T1000 (cell line): ENCODE results near the gene TMEM117.
"Not testable (repeated sequence)": the region's sequence is repeated elsewhere in the genome, so short reads cannot be mapped to it uniquely, and the experiment has no call there.

Source experiments
- DNase-seq: peaks from one replicate; lab custom pipeline; 2025; ENCODE audit warnings: mixed read lengths; lab: John Stamatoyannopoulos, UW

TMEM117 gene

DNA sequence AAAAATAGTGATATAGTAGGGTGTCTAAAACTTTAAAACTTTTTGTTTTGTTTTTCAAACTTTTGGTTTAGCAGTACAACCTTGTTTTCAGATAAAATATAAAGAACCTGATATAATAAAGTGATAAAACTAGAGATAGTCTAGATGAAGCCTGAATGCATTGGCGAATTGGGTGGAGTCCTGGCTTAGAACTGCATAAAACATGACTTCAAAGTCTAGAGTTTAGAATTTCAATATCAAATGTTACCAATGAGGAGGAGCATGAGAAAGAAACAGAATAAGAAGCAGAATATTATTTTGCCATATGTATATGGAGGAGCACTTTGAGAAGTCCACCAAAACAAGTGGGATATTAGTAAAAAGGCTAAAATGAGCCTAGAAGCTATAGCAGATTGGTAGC lies 263.6 kb downstream of the TMEM117 start:
- DNase-seq, result no peak

DNA sequence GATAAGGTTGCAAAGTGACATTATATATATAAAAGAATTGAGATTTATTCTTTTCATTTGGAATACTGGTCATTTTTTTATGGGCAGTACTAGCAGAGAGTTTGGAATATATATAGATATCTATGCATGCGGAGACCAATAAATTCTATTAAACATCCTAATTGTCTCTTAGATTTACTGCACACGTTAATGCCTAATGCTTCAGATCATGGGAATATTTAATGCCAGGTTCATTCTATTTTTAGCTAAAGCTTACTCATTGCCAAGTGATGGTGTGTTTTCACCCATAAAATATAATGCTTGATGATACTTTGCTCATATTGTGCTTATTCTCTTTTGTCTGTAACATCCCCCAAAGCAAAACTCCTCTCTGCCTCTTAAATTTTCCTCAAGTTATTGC lies 264.4 kb downstream of the TMEM117 start:
- DNase-seq, result no peak

DNA sequence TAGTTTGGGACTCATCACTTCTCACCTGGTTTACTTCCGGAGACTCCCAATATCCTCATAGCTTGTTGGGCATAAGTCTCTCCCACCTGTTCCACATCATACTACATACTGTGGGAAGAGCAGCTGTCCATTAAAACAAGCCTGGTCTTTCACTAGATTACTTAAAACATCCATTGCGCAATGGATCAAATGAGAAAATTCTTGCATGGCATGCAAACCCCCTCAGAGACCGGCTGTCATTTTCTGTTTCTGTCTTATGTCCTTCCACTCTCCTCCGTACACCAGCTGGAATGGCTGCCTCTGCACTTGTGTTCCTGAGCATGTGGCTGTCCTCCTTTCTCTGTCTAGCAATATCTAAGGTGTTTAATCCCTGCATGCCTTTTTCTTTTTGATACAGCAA lies 265.6 kb downstream of the TMEM117 start:
- DNase-seq, result no peak

DNA sequence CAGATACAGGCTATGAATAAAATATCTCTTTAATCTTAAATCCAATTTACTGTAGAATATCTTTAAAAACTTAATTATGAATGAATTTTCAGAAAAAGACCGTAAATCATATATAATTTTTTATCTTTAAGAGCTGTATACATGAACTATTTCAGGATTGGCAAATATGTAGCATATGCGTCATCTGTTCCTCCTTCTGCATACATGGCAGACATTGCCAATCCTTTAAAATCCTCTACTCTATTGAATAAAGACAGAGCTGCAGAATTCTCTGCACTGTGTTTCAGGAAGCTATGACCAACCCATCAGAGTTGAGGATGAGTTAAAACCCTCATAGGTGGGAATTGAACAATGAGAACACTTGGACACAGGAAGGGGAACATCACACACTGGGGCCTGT lies 279.0 kb downstream of the TMEM117 start:
- no peak for DNase-seq

DNA sequence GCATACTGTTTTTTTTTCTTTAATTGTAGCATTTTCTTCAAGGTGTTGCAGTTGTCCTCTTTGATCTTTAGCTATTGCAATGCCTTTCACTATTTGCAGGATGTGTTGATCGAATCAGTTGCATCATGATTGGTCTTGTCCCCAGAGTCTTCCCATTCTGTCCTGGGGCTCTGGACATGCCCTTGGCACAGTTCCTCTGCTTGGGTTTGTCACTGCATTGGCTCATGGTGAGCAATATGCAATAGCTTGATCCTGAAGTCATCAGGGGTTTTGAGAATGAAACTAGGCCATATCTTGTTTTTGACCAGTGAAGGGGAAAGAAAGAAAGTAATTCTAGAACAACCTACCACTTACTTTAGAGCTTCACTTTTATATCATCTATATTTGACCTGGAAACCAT lies 281.5 kb downstream of the TMEM117 start:
- DNase-seq, result no peak

DNA sequence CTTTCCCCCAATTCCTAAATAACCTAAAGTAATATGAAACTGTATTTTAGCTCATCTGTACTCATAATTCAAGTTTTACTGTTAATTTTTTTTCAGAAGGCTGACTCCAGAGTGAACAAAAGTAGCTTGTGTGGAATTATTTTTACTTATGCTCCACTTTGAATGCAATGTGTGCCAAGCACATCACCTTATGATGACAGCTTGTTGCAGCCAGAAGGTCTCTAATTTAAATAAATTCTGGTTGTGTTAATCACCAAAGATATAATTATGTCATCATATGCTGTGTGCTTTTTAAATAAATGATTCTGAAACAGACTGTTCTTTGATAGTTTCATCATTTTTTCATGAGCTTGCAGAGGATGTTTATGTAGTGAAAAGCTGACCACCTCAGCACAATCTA lies 283.1 kb downstream of the TMEM117 start:
- DNase-seq, result no peak

DNA sequence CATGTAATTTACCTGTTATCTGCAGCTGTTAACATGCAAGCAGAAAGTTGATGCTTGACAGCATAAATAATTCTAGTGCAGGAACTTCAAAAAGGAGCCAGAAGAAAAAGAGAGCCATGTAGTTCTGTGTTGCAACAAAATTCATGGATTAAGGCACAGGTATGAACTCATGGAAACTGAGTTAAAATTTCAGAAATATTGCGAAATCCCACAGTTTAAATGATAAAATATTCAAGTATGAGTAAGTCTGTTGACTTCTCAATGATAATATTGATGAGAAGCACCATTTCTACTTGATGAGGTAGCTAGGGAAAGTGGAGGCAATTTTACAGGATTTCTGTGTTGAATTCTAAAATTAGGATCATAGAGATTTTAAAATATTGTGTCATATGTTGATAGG lies 290.9 kb downstream of the TMEM117 start:
- no peak for DNase-seq

DNA sequence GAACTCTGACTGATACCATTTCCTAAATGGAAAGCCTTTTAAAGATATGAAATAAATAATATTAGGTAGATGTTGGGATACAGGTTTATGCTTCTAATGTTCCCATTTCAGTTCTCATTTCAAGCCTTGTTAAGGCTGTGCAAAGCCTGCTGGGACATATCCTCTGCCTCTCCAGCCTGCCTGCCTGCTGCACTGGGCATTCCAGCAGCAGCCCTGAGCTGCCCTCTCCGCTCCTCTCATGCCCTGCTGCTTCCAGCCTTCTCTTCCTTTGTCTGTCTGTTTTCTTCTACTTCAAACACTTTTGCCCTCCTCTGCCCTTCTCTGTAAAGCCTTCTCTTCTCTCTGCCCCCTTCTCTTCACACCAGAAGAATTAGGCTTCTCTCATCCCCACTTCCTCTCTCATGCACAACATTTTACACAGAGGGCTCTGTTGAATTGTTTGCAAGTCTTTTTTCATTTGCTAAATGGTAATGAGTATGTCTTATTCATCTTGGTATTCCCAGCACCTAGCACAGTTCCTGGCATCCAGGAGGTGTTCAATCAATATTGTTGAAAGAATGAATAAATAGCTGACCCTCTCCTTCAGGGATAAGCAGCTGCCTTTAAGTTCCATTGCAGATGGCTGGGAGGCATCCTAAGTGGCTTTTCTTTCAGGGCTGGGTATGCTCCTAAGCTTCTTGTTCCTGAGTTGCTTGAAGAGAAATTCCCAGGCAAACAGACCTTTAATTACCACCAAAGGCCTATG lies 292.3 kb downstream of the TMEM117 start:
- no peak for DNase-seq

DNA sequence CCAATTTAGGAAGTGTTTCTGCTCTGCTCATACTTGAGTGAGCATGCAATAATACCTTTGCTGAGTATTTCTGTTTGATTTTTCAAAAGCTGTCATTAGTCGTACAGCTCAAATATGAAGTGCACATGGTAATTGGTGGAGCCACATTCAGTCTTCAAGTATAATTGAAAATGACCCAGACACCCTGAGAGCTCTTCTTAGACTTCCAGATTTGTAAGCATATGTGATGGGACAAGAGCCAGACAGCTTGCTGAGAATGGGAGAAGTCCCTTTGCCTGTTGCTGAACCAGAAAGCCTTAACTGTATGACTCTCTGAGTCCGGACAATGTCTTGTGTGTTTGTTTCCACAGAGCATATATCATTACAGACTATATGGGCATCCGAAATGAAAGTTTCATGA lies 307.3 kb downstream of the TMEM117 start:
- no peak for DNase-seq

DNA sequence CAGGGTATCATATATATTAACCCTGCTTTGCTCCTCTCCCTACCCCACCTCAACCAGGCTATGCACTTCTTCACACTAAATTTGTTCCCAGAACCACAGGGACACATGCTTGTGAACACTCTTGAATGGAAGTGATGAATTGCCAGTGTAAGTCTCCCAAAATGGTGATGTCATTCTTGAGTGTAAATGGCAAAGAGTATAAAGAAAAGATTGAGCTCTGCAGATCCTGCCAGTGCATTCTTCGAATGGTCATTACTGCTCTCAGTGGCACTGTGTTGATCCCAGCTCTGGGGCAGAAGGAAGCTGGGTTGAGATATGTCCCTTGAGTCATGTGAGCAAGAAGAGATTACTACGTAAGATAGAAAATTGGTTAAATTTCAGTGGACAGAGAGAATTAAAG lies 313.1 kb downstream of the TMEM117 start:
- DNase-seq, result no peak

DNA sequence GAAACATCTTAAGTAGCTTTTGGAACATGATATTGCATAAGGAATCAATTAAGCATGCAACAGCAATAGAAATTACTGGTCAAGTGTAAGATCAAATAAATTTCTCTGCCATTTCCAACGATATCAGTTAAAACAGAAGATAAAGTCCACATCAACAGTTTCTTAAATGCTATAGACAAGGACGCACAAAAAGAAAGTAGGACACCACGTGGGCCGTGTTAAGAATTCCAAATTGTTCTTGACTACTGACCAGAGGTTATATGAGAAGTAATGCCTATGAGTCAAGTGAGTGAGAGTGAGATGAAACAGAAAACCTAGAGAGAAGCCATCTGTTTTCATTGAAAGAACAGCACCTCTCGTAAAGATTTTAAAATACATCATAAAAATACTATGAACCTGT lies 318.2 kb downstream of the TMEM117 start:
- no peak for DNase-seq

DNA sequence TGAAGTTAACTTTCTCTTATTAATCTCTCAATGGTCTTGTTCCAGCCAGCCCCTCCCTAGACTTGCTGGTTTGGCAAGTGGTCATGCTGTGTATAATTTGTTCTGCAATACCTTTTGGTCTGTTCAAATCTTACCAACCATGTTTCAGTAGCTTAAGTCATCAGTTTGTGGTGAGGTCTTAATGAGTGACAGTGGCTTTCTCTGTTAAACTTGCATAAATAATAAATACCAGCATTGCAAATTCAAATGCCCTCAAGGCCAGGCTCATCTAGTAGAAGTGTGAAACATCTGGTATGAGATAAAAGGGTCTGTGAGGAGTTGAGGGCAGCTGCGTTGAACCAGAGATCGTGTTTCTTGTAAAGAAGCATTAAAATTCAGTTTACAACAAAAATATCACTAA lies 319.5 kb downstream of the TMEM117 start:
- DNase-seq, result no peak

DNA sequence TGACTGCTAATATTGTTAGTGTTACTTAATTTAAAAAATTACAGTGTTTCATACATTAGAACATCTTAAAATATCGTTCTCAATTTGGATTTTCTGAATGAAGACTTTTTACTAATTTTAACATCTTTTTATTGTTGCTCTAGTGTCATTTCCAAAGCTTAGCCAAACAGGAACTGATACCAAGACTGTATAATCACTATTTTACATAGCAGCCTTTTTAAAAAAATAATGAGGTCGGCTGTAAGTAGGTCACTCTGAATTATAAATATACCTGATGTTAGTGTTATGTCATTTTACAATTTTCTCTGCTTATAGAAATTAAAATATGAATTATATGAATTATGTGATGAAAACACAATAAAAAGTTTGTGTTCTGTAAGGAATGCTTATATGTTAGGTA lies 321.5 kb downstream of the TMEM117 start:
- DNase-seq, result no peak

DNA sequence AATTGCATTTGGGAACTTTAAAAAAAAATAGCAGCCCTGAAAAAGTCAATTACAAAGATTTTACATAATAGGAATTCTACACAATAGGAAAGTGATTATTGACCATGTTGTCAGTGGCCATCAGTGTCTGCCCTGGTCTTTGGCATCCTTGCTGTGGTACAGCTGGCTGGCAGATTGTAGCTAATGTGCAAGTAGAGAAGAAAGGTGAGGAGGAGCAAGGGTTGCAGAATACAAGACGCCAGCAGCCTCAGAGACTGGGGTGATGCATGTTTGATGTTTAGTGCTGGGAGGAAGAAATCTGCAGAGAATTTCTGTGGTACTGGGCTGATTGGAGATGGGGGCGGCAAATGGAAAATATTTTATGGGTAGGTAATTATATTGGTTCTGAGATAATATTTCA lies 322.9 kb downstream of the TMEM117 start:
- no peak for DNase-seq

DNA sequence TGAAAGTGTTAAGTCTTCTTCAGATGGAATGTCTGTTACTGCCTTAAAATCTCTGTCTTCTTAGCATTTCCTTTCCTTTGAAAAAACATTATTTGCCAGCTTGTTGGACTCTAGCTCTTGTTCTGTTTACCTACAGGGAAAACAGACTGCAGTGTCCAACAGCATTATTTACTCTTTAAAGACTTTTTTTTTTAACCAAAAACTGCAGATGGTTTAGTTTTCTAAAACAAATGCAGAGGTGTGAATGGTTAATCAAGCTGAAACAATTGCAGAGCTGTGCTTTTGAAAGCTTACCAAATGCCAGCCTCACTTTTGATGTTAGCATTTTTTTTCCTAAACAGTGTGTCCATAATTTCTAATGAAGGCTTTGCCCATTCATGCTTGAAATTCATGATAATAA lies 323.3 kb downstream of the TMEM117 start:
- DNase-seq, result no peak

DNA sequence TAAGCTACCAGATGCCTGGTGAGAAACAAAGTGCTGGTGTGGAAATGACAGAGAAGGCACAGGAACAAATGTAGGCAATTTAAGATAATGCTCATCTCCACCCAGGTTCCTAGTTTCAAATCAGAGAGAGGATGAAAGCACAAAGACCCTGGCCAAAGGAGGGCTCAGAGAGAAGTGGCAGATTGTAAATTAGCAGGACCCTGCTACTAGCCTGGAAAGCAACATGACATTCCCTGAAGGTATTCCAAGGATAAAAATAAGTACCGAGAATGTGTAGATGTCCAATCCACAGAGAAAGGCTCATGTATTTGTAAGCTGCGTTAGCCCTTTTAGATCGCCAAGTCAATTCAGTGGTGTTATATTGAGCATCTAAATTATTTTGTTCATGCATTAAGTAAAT lies 324.0 kb downstream of the TMEM117 start:
- no peak for DNase-seq

DNA sequence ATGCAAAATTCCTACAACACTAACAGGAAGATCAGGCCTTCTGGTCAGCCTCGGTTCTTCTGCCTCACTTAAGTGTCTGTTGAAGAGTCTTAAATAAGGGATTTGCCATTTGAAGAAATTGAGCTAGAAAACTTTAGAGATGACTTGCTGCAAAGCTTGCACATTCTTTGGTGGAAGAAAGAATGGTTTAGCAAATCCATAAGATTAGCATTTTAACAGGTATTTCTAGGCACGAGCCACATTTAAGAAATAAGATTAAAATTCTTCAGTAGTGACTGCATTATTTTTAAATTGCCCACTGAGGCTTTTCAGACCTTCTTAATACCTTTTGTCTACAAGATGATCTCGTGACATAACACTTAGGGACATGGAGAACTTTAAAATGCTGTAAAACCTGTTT lies 327.1 kb downstream of the TMEM117 start:
- DNase-seq, result no peak

DNA sequence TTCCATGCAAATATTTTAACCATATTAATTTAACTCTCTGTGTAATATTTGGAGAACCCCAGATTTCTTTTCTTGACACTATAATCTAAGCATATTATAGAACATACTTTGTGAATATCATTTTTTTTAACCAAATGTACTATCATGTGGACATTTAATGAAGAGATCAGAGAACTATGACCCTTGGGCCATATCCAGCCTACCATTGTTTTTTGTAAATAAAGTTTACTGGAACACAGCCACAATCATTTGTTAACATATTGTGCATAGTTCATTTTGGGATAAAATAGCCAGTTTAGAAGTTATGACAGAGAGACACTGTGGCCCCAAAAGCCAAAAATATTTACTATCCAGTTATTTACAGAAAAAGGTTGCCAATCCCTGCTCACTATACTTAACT lies 338.2 kb downstream of the TMEM117 start:
- DNase-seq, result no peak

DNA sequence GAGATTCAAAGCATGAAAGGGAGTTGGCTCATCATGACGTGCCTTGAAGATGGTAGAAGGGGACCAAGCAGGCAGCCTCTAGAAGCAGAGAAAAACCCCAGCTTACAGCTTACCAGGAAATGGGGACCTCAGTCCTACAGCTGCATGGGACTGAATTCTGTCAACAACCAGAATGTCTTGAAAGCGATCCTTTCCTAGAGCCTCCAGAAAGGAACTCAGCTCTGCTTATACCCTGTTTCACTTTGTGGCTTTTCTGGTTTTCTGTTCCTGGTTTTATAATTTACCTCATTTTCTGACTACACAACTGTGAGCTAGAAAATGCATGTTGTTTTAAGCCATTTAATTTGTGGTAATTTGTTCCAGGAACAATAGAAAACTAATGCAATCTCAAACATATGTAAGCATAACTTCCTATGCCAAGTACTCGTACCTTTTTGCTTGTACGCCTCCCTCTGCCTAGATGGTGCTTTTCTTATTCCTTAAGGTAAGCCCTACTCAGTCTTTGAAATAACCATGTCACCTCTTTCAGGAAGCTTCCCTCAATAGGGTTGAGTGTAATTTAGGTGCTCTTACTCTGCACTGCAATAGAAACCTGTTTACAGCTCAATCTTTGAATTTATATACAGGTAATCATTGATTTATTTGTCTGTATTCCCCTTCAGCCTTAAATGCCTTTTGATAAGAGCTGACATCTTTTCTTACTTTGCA lies 348.8 kb downstream of the TMEM117 start:
- no peak for DNase-seq

DNA sequence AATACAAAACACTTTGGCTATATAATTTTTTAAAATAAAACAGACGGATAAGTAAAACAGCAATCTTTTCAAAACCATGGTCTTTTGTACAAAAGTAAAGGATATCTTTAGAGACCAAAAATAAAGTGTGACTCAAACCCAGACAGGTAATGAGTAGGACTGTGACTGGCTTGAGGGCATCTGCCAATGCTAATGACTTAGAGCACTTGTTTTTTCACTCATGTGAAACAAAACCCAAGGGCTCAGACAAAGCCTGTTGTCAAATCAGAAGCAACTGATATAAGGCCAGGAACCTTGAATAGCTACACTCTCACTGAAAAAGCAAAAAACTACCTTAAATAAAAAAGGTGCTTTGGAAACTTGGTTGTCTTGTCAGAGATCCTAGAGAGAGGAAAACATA lies 357.4 kb downstream of the TMEM117 start:
- no peak for DNase-seq

DNA sequence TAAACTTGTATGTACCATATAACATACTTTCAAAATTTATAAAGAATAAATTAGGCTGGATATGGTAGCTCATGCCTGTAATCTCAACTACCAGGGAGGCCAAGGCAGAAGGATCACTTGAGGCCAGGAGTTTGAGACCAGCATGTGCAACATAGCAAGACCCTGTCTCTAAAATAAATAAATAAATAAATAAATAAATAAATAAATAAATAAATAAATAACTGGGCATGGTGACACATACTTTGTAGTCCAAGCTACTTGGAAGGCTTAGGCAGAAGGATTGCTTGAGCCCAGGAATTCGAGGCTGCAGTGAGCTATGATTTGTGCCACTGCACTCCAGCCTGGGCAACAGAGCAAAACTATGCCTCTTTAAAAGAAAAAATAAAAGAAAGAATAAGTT lies 359.8 kb downstream of the TMEM117 start:
- not testable (repeated sequence) for DNase-seq

DNA sequence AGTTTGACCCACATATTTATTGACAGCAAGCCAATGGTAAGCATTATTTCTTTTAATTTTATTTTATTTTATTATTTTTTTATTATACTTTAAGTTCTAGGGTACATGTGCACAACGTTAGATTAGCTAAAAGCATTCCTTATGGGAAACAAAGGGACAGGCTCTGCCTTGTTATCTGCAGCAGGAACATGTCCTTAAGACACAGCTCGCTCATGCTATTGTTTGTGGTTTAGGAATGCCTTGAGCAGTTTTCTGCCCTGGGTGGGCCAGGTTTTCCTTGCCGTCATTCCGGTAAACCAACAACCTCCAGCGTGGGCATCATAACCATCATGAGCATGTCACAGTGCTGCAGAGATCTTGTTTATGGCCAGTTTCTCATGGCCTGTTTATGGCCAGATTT lies 370.2 kb downstream of the TMEM117 start:
- DNase-seq, result no peak

DNA sequence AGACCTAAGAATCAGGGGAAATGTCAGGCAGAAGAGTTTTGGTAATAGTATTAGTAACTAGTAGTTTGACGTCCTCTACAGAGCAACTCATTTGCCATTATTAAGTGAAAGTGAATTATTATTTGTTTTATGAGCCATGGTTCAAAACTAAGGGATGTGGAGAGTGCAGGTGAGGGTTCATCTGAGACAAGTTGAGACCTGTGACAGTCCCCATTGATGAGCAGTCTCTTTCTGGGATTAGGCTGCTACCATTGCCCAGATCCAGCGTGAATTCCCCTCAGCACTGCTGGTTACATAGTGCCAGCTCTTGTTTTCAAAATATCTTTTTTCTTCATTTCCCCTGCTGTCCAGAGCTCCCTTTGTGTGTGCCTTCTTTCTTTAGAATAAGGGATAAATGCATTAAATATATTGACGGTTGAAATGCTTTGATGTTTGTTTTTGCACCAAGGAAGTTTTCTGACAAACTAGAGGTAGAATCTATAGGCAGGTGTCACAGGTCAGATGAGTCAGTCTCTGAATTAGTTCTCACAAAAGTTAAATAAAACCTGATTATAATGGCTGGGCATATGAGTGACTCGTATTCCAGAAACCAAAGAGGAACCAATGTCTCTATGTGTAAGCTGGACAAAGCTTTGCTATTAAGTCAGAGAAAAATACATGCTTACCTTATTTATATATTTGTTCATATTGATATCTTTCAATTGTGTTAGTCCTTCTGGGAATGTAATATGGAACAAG lies 381.4 kb downstream of the TMEM117 start:
- DNase-seq, result no peak
